HG02885 (cell line): ENCODE measurements around the gene RAMP1.

Experiments
- ATAC-seq: cut with Tn5 transposase; IDR thresholded peaks from one replicate; pipeline ENCODE4 v1.9.1; 2021; ENCODE audit warnings: mild to moderate bottlenecking; ENCODE audit not compliant: unreplicated experiment, poor library complexity

Gene RAMP1

GRCh38 chr2:237876061-237876526 lies 16.7 kb downstream of the RAMP1 start:
- no peak for ATAC-seq

GRCh38 chr2:237876532-237876931 lies 17.1 kb downstream of the RAMP1 start:
- ATAC-seq: no peak

GRCh38 chr2:237876951-237877491 lies 17.6 kb downstream of the RAMP1 start:
- no peak for ATAC-seq

- ATAC-seq: no peak
Observed at GRCh38 chr2:237877576-237878307, 18.3 kb downstream of the RAMP1 start.

GRCh38 chr2:237878321-237879057 lies 19.1 kb downstream of the RAMP1 start:
- ATAC-seq: no peak

GRCh38 chr2:237879058-237879430 lies 19.6 kb downstream of the RAMP1 start:
- ATAC-seq: no peak

GRCh38 chr2:237879991-237880560 lies 20.7 kb downstream of the RAMP1 start:
- ATAC-seq: no peak

- no peak for ATAC-seq
Observed at GRCh38 chr2:237882510-237883481, 23.4 kb downstream of the RAMP1 start.

GRCh38 chr2:237883951-237884446 lies 24.6 kb downstream of the RAMP1 start:
- ATAC-seq: no peak

- no peak for ATAC-seq
Observed at GRCh38 chr2:237884681-237885080, 25.3 kb downstream of the RAMP1 start.

GRCh38 chr2:237885111-237885930 lies 25.9 kb downstream of the RAMP1 start:
- no peak for ATAC-seq

GRCh38 chr2:237885931-237886684 lies 26.7 kb downstream of the RAMP1 start:
- ATAC-seq: no peak

- no peak for ATAC-seq
Observed at GRCh38 chr2:237886685-237887481, 27.5 kb downstream of the RAMP1 start.

- ATAC-seq: no peak
Observed at GRCh38 chr2:237888389-237888788, 29.0 kb downstream of the RAMP1 start.

- no peak for ATAC-seq
Observed at GRCh38 chr2:237889016-237889415, 29.6 kb downstream of the RAMP1 start.

GRCh38 chr2:237889811-237890210 lies 30.4 kb downstream of the RAMP1 start:
- ATAC-seq: no peak

- ATAC-seq: no peak
Observed at GRCh38 chr2:237892478-237892877, 33.1 kb downstream of the RAMP1 start.
